ENCODE measurements around the gene MEGF11. TPM values are rescaled to one million over a fixed set of nuclear protein-coding genes. Genes with fewer than 3 reads are reported as not detected.

Gene MEGF11
- total RNA-seq = under 0.01 TPM in 1 of 2 replicates, not detected in the other

GRCh38 chr15:66253418-66254088 lies at the start of gene MEGF11:
Gene MEGF11 (minus strand): TSS chr15:66253750. CDS start chr15:66128403, 125,347 bp downstream.

GRCh38 chr15:66293419-66294156 lies 40.0 kb upstream of the MEGF11 start, which contains the start of gene DIS3L:
Gene DIS3L (plus strand): TSS chr15:66293568. CDS start chr15:66293597, 29 bp downstream.

GRCh38 chr15:65869126-65869953 lies 384.2 kb downstream of the MEGF11 start, which contains the start of gene RAB11A:
Gene RAB11A (plus strand): TSS chr15:65869491. CDS start chr15:65869586, 95 bp downstream.

Other genes starting within 250 kb of the MEGF11 start
- gene DIS3L, start 39.8 kb upstream of the MEGF11 start, total RNA-seq = 14.4 and 29.3 TPM in 2 replicates
- 8.3 and 12.3 TPM in 2 replicates for gene TIPIN, start 102.9 kb upstream of the MEGF11 start, total RNA-seq
- gene MAP2K1, start 133.2 kb upstream of the MEGF11 start, total RNA-seq = 26.6 and 31.7 TPM in 2 replicates
- gene SNAPC5, start 244.0 kb upstream of the MEGF11 start, total RNA-seq = 18.1 and 31.6 TPM in 2 replicates